A549 (cell line): ENCODE measurements around the gene NALCN.

Experiments
- POLR2A ChIP-seq: IDR thresholded peaks from 2 replicates; pipeline ENCODE4 v1.6.1; 2012; ENCODE audit warnings: mild to moderate bottlenecking, low read length
- TF ChIP-seq, protein P1 (sequence below): IDR thresholded peaks from 2 replicates; pipeline ENCODE4 v1.6.1; 2012
- TF ChIP-seq, protein P2 (sequence below): fragments of >200 bp; sonication (Bioruptor Twin); formaldehyde crosslinking; IDR thresholded peaks from 3 replicates; pipeline ENCODE4 v1.5.1; 2016

DNA sequence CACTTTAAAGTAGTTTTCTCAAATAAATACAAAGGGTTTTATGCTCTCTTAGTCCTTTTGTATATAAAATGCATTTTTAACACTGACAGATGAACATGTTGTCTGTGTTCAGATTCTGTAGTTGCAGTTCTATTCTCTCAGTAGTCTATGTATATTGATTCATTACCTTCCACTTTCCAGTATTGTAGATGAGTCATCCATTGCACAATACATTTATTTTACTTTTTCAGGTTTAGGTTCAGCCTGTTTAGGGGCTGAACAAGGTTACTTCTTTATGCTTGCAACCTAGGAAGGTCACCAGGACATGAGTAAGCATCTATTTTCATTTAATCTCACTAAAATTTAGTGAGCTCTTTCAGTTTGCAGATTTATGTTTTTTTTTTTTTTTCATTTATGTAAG is 173.6 kb downstream of the NALCN start:
- TF ChIP-seq, protein P1, sequence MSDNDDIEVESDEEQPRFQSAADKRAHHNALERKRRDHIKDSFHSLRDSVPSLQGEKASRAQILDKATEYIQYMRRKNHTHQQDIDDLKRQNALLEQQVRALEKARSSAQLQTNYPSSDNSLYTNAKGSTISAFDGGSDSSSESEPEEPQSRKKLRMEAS = no peak
- TF ChIP-seq, protein P2, sequence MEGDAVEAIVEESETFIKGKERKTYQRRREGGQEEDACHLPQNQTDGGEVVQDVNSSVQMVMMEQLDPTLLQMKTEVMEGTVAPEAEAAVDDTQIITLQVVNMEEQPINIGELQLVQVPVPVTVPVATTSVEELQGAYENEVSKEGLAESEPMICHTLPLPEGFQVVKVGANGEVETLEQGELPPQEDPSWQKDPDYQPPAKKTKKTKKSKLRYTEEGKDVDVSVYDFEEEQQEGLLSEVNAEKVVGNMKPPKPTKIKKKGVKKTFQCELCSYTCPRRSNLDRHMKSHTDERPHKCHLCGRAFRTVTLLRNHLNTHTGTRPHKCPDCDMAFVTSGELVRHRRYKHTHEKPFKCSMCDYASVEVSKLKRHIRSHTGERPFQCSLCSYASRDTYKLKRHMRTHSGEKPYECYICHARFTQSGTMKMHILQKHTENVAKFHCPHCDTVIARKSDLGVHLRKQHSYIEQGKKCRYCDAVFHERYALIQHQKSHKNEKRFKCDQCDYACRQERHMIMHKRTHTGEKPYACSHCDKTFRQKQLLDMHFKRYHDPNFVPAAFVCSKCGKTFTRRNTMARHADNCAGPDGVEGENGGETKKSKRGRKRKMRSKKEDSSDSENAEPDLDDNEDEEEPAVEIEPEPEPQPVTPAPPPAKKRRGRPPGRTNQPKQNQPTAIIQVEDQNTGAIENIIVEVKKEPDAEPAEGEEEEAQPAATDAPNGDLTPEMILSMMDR = no peak
- TF ChIP-seq POLR2A = no peak
